ENCODE results near the gene SIM2.

- TF ChIP-seq POLR2A (IDR thresholded peaks at IDR 0.05) (no peak), CTCF (IDR thresholded peaks at IDR 0.05) (no peak), POLR2AphosphoS5 (IDR thresholded peaks at IDR 0.05; ENCODE audit: insufficient read depth in 1 of 2, low read depth in 1 of 2) (no peak)
These were observed 67.6 kb downstream of the SIM2 start for GRCh38 chr21:36766511-36766910.
